GM19452 (cell line): ENCODE results near the gene EGFLAM.

ENCODE experiments used
- ATAC-seq: cut with Tn5 transposase; IDR thresholded peaks from one replicate; pipeline ENCODE4 v1.9.1; 2021; ENCODE audit not compliant: unreplicated experiment

Gene EGFLAM

DNA sequence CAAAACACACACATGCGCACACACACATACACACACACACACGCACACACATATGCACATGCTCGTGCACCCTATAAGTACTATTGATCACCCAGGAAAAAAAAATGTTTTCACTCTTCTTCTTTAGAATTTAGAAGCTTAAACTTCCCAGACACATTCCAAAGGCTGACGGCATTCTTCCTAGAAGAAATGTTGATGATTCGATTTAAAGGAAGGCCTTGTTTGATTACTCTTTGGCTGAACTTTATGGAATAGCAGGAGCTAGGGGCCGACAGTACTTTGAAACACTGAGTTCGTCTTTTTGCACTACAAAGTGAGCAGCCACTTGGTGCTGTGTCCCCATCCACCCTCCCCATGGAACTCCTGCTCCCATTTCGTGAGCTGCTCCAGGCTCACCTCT is 113.2 kb downstream of the EGFLAM start:
- no peak for ATAC-seq

DNA sequence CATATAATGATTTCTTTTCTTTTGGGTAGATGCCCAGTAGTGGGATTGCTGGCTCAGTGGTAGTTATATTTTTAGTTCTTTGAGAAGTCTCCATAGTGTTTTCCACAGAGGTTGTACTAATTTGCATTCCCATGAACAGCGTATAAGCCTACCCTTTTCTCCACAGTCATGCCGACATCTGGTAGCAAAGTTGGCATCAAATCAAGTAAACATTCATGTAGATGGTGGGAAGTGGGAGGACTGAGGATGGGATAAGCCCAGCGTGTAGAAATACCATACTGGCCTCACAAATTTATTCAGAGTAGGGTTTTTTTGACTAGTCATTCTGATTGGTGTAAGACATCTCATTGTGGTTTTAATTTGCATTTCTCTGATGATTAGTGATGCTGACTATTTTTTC is 115.4 kb downstream of the EGFLAM start:
- ATAC-seq, result no peak

GRCh38 chr5:38375423-38375822 is 117.1 kb downstream of the EGFLAM start:
- no peak for ATAC-seq

DNA sequence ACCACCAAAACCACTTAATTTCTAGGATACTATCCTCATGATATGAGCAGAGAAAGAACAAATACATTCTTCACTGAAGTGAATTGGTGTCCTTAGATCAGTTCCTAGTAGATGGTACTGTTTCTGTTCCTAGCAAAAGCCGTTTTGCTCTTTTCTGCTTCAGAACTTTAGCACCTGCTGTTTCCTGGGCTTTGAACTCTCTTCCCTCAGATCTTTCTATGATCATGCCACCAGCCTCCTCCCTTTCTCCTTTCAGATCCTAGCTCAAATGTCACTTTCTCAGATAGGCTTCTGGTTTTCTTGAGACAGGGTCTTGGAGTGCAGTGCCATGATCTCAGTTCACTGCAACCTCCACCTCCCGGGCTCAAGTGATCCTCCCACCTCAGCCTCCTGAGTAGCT is 118.0 kb downstream of the EGFLAM start:
- ATAC-seq, result no peak

GRCh38 chr5:38378579-38378978 is 120.2 kb downstream of the EGFLAM start:
- ATAC-seq, result no peak

DNA sequence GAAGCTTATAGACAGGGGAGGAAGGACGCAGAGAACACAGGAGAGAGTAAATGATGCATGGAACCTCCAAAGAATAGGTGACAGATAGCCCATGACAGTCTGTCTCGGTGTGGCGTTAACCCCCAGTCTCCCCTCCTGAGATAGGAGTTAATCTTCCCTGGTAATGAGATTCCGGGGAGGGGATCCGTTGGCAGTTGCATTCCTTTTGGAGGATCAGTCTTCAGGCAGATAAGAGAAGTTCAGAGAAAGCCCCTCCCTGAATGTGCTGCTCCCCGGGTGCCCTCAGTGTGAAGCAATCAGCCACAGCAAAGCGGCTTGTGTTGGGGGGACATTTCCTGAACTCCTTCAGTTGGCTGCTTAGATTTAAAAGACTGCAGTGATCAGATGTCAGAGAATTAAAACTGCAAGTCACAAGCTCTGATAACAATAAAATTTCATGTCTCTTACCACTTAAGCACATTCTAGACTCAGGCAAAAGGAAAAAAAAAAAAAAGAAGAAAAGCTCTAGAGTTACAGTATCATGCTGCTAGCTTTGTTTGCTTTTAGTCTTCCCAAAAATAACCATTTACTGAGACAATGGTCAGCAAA is 121.1 kb downstream of the EGFLAM start:
- no peak for ATAC-seq

- ATAC-seq, result no peak
Measured at GRCh38 chr5:38380537-38380936, 122.2 kb downstream of the EGFLAM start.

GRCh38 chr5:38381361-38381760 is 123.0 kb downstream of the EGFLAM start:
- ATAC-seq, result no peak

- ATAC-seq, result peak; percentile 97
Measured at GRCh38 chr5:38382898-38383297, 124.5 kb downstream of the EGFLAM start.

- no peak for ATAC-seq
Measured at GRCh38 chr5:38383701-38384100, 125.3 kb downstream of the EGFLAM start.

DNA sequence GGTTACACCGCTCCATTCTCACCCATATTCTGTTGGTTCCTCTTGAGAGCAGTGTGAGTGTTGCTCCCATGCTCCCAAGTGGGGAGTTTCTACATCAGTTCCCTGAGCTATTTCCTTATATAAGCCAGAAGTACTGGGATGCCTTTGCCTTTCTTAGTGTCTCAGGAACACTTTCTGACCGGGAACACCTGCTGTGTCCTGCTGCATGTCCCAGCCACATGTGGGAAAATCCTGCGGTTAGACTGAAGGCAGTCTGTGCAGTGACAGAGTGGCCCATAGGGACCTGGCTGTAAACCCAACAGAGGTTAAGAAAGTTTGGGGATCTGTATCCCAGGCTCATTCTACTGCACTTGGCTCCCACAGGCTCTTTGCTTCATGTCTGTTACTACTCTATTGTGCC is 126.0 kb downstream of the EGFLAM start:
- ATAC-seq, result no peak

DNA sequence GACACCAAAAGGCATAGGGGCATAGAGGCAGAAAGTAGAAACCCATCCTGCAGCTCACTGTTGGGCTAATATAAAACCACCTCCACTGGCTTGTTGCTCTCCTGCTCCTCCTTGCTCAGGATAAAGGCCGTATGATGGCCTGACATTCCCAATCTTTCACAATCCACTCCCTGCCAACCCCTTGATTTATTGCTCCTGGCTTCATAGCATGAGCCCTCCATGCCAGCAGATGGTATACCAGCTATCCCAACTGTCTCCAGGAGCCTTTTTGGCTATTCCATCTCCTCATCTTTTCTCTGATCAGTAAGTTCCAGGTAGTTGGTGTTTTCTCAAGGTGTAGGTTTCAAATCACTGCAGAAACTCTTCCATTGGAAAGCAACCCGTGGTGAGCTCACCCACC is 128.8 kb downstream of the EGFLAM start:
- no peak for ATAC-seq

DNA sequence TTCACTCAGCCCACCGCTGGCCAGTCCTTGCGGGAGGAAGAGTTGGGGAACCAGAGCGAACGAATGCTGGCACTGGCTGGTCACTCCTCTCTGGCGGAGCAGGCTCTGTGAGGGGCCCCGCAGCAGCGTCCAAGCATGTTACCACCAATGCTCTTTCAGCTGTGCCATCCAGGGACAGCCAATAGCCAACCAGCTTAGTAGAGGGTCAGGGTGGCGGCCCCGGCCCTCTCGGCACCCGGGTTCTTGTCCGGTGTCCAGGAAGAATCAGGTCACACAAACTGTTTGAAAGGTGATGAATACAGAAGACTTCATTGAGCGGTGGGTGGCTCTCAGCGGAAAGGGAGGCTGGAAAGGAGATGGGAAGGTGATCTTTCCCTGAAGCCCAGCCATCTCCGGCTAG is 135.3 kb downstream of the EGFLAM start:
- no peak for ATAC-seq

DNA sequence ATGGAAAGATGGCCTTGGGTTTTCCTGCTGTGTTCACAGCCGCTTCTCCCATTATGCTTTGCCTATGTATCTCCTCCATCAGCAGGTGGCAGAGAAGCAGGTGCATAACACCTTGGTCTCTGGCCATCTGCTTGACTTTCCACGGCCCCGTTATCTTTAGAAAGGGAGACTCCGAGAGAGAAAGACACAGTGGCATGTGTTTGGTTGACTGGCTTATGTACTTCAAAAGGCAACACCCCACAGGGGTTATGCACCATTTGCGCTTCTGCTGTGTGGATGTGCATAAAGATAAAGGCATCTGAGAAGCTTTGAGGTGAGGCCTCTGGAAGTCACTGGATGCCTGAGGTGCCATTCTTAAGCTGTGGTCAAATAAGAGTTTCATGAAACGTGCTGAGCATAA is 138.4 kb downstream of the EGFLAM start:
- ATAC-seq, result no peak

GRCh38 chr5:38400365-38400764 is 142.0 kb downstream of the EGFLAM start:
- no peak for ATAC-seq

- ATAC-seq, result no peak
Measured at GRCh38 chr5:38401145-38401544, 142.8 kb downstream of the EGFLAM start.

DNA sequence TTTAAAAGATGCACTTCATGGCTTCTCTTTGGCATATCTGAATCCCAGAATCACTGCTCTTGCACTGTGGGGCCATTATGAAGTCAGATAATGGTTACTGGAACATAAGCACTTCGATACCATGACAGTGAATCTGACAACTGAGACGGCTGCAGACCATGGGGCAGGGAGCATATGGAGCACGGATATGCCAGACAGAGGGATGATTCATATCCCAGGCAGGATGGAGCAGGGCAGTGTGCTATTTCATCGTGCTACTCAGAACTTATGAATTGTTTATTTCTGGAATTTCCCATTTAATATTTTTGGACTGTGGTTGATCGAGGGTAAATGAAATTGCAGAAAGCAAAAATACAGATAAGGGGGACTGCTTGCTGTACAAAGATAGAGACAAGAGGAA is 145.0 kb downstream of the EGFLAM start:
- no peak for ATAC-seq

DNA sequence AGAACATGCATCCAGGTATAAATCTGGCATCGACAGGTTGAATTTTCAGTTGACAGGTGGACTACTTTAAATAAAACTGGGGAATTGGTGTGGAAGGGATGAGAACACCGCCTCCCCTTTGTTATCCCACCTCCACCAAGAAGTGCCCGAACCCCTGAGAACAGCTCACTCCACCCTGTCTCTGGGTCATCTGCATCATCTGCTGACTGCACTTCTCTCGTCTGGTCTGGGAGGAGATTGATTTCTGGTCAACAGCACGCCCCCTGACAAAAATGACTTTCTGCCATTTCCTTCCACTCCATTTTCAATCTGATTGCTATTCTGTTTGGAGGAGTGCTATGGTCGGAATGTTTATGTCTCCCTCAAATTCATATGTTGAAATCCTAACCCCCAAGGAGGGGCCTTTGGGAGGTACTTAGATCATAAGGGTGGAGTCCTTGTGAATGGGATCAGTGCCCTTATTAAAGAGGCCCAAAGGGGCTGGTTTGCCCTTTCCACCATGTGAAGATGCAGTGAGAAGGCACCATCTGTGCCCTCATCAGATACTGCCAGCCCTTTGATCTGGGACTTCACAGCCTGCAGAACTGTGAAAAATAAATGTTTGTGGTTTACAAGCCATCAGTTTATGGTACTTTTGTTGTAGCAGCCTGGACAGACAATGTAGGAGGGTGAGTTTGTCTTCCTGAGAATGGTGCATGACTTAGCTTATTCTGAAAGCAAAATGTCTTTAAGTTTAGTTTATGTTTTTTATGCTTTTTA is 145.7 kb downstream of the EGFLAM start:
- ATAC-seq, result no peak

GRCh38 chr5:38404667-38405276 is 146.4 kb downstream of the EGFLAM start:
- no peak for ATAC-seq

DNA sequence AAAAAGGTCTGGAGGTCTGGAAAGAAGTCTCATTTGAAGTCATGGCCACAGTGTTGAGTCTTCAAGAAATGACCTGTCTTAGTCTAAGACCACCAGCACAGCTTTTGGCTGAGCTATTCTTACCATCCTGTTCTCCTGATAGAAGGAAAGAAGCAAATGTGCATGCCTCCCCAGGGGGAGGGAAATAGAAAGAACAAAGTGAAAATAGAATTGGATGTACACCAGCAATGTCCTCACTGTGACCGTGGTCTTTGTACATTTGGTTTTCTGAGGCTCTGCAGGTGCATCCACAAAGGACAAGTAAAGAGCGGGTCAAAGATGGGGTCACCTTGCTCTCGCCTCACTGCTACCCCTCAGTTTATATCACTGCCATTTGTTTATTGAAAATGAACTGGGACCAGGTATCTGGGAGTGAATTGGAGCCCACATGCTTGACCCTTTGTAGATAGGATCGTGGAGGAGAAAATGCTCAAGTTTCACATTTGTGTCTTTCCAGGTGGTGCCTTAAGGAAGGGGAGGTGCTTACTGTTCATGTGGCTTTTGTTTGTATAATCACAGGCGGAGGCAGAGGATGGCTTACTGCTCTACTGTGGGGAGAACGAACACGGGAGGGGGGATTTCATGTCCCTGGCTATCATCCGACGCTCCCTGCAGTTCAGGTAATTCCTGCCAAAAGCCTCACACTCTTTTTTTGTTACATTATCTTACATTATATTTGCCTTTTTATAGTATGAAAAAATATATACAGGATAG is 150.3 kb downstream of the EGFLAM start:
- ATAC-seq, result no peak

DNA sequence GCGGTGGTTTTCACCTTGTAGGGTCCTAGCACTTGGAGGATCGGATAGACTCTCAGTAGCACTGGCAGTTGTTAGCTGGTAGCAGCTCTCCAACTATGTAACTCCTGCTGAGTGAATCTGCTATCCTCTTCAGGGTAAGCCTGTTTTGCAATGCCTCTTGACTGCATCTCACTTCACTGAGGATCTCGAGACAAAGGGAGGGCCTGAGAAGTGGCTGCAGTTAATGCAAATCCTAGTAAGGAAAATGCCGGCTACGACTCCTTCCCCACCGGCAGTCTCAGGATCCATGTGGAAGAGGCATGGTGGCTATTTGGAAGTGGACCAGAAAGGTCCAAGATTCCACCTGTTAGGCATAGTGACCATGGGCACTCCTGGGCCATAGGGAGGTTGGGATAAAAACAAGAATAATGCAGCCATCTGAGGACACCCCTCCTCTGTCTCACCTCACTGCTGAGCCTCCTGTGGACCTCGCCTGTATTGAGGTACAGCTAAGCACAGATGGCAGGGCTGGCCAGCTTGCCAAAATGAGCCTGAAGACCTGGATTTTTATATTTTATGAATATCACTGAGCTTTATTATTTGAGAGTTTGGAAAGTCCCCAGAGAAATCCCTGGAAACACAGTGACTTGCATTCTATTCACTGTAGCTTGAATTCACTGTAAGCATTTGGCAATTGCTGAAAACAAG is 152.1 kb downstream of the EGFLAM start:
- ATAC-seq, result no peak
